Tongue (tissue), 2 donors: Measurements from ENCODE around the gene ZFP3. TPM values are rescaled to one million over a fixed set of nuclear protein-coding genes. Genes with fewer than 3 reads are reported as not detected.
"Not testable (repeated sequence)": the region's sequence is repeated elsewhere in the genome, so short reads cannot be mapped to it uniquely, and the experiment has no call there.

Source experiments
- DNase-seq: peaks from one replicate; pipeline ENCODE4 v3.0.0-alpha.2; 2015
- total RNA-seq: library from RNA; depleted of rRNA; stranded (reverse); fragments of >200 nt; gene quantifications from one replicate; pipeline ENCODE4 v1.2.3, GENCODE V29; 2014

ZFP3 gene
- total RNA-seq, 1 donor from 2014 or later, result 9.5 TPM

- DNase-seq, result not testable (repeated sequence)
Observed at GRCh38 chr17:5124896-5125295, 46.6 kb downstream of the ZFP3 start.

- DNase-seq, result no peak
Observed at GRCh38 chr17:5126719-5127488, 48.6 kb downstream of the ZFP3 start.

- DNase-seq, result no peak
Observed at GRCh38 chr17:5127910-5128309, 49.6 kb downstream of the ZFP3 start.

- not testable (repeated sequence) for DNase-seq
Observed at GRCh38 chr17:5128387-5128786, 50.1 kb downstream of the ZFP3 start.

- no peak for DNase-seq
Observed at GRCh38 chr17:5128905-5129535, 50.8 kb downstream of the ZFP3 start.

GRCh38 chr17:5129770-5130169, 51.5 kb downstream of the ZFP3 start:
- not testable (repeated sequence) for DNase-seq

- DNase-seq, result not testable (repeated sequence)
Observed at GRCh38 chr17:5130261-5130660, 52.0 kb downstream of the ZFP3 start.

GRCh38 chr17:5130687-5131086, 52.4 kb downstream of the ZFP3 start:
- DNase-seq, result not testable (repeated sequence)

- no peak for DNase-seq
Observed at GRCh38 chr17:5131146-5131715, 53.0 kb downstream of the ZFP3 start.

- DNase-seq, result not testable (repeated sequence)
Observed at GRCh38 chr17:5131799-5132502, 53.7 kb downstream of the ZFP3 start.

- not testable (repeated sequence) for DNase-seq
Observed at GRCh38 chr17:5132503-5133225, 54.4 kb downstream of the ZFP3 start.

- no peak for DNase-seq
Observed at GRCh38 chr17:5133311-5133710, 55.0 kb downstream of the ZFP3 start.

GRCh38 chr17:5133961-5134360, 55.7 kb downstream of the ZFP3 start:
- DNase-seq, result not testable (repeated sequence)

GRCh38 chr17:5134571-5134970, 56.3 kb downstream of the ZFP3 start:
- DNase-seq, result not testable (repeated sequence)

- DNase-seq, result not testable (repeated sequence)
Observed at GRCh38 chr17:5135131-5135712, 57.0 kb downstream of the ZFP3 start.

GRCh38 chr17:5135726-5136579, 57.7 kb downstream of the ZFP3 start:
- no peak for DNase-seq

- DNase-seq, result not testable (repeated sequence)
Observed at GRCh38 chr17:5136580-5137412, 58.5 kb downstream of the ZFP3 start.

GRCh38 chr17:5137511-5138197, 59.4 kb downstream of the ZFP3 start:
- DNase-seq, result not testable (repeated sequence)

- not testable (repeated sequence) for DNase-seq
Observed at GRCh38 chr17:5138198-5138544, 59.9 kb downstream of the ZFP3 start.
